ENCODE results near the gene EIF2D.

- TF ChIP-seq TEAD4 (IDR thresholded peaks at IDR 0.05) (no peak), TCF12 (IDR thresholded peaks at IDR 0.05; ENCODE audit: low read depth) (no peak), REST (IDR thresholded peaks at IDR 0.05; ENCODE audit: low read depth) (no peak), RAD21 (IDR thresholded peaks at IDR 0.05; ENCODE audit: low read depth) (no peak), EP300 (IDR thresholded peaks at IDR 0.05; ENCODE audit: borderline replicate concordance) (no peak), EGR1 (IDR thresholded peaks at IDR 0.05) (no peak), NFIC (IDR thresholded peaks at IDR 0.05) (no peak), YY1 (IDR thresholded peaks at IDR 0.05; ENCODE audit: low read depth) (no peak), CREB1 (IDR thresholded peaks at IDR 0.05; ENCODE audit: low read depth) (no peak), MAX (IDR thresholded peaks at IDR 0.05) (no peak), CEBPB (IDR thresholded peaks at IDR 0.05) (no peak), TAF1 (IDR thresholded peaks at IDR 0.05; ENCODE audit: low read depth) (no peak), FOXM1 (IDR thresholded peaks at IDR 0.05; ENCODE audit: borderline replicate concordance, low read depth) (no peak)
Observed at GRCh38 chr1:206637605-206638004, 25.3 kb upstream of the EIF2D start.
